Right lobe of liver (tissue), 4 donors: ENCODE measurements around the gene LGALS3BP.

ENCODE experiments used
- POLR2A ChIP-seq: fragments of 450-650 bp; IDR thresholded peaks from one replicate; pipeline ENCODE4 v1.6.1; 2017; ENCODE audit warnings: antibody characterized with exemption, mild to moderate bottlenecking
- TF ChIP-seq, protein P1 (sequence below), 4 donors: fragments of 200-600 bp in 3 of 4; fragments of 450-650 bp in 1 of 4; IDR thresholded peaks; one replicate each; pipeline versions ENCODE4 v1.5.1 to v1.8.0; 2016 to 2022; ENCODE audit warnings: antibody characterized with exemption in 4 of 4, mild to moderate bottlenecking in 2 of 4
- donor health status: DM: no; HTN: no; CAD: no.
- donor health status: DM: no; HTN: no; CAD: no.
- donor health status: DM: no; HTN: yes; CAD: no.

DNA sequence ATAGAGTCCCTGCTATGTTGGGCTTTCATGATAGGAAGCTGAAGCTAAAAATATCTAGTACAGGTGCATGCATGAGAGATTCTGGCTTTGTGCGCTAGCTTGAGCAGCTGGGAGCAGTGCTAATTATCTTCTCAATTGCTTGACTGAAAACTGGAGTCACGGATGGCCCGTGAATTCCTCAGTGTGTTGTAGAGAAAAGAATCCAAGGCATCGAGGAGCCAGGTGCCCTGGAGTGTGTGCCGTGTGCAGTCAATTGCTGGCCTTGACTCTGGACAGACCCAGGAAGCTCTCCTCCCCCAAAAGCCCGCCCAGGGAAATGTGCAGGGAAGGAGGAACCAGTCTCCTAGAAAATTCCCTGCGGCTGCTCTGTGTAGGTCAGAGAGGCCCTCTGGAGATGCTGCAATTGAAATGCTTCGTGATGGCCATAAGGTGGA lies 14.2 kb downstream of the LGALS3BP start:
- TF ChIP-seq, protein P1, sequence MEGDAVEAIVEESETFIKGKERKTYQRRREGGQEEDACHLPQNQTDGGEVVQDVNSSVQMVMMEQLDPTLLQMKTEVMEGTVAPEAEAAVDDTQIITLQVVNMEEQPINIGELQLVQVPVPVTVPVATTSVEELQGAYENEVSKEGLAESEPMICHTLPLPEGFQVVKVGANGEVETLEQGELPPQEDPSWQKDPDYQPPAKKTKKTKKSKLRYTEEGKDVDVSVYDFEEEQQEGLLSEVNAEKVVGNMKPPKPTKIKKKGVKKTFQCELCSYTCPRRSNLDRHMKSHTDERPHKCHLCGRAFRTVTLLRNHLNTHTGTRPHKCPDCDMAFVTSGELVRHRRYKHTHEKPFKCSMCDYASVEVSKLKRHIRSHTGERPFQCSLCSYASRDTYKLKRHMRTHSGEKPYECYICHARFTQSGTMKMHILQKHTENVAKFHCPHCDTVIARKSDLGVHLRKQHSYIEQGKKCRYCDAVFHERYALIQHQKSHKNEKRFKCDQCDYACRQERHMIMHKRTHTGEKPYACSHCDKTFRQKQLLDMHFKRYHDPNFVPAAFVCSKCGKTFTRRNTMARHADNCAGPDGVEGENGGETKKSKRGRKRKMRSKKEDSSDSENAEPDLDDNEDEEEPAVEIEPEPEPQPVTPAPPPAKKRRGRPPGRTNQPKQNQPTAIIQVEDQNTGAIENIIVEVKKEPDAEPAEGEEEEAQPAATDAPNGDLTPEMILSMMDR (IDR thresholded peaks at IDR 0.05): no peak
- no peak for TF ChIP-seq POLR2A
